HG03135 (cell line): ENCODE results near the gene PIK3CB.
"Not testable (repeated sequence)": the region's sequence is repeated elsewhere in the genome, so short reads cannot be mapped to it uniquely, and the experiment has no call there.

Source experiments
- ATAC-seq: cut with Tn5 transposase; IDR thresholded peaks from one replicate; pipeline ENCODE4 v1.9.1; 2021; ENCODE audit warnings: mild to moderate bottlenecking, moderate library complexity; ENCODE audit not compliant: unreplicated experiment

The PIK3CB gene

GRCh38 chr3:138809500-138810256, 25.1 kb downstream of the PIK3CB start:
- ATAC-seq = no peak

GRCh38 chr3:138806376-138807080, 28.2 kb downstream of the PIK3CB start:
- ATAC-seq = no peak

- ATAC-seq = no peak
Measured at GRCh38 chr3:138803006-138803653, 31.6 kb downstream of the PIK3CB start.

GRCh38 chr3:138802223-138802622, 32.5 kb downstream of the PIK3CB start:
- not testable (repeated sequence) for ATAC-seq

GRCh38 chr3:138801792-138802191, 32.9 kb downstream of the PIK3CB start:
- no peak for ATAC-seq

- ATAC-seq = no peak
Measured at GRCh38 chr3:138800248-138800647, 34.5 kb downstream of the PIK3CB start.

- no peak for ATAC-seq
Measured at GRCh38 chr3:138799822-138800221, 34.9 kb downstream of the PIK3CB start.

- ATAC-seq = no peak
Measured at GRCh38 chr3:138797508-138798038, 37.2 kb downstream of the PIK3CB start.

GRCh38 chr3:138796761-138797160, 38.0 kb downstream of the PIK3CB start:
- ATAC-seq = no peak

GRCh38 chr3:138786788-138787271, 47.9 kb downstream of the PIK3CB start:
- no peak for ATAC-seq

- no peak for ATAC-seq
Measured at GRCh38 chr3:138785951-138786350, 48.8 kb downstream of the PIK3CB start.

GRCh38 chr3:138785362-138785857, 49.3 kb downstream of the PIK3CB start:
- ATAC-seq = not testable (repeated sequence)

GRCh38 chr3:138782755-138783154, 52.0 kb downstream of the PIK3CB start:
- no peak for ATAC-seq

GRCh38 chr3:138781012-138781470, 53.7 kb downstream of the PIK3CB start:
- ATAC-seq = peak; percentile 59

GRCh38 chr3:138778643-138779042, 56.1 kb downstream of the PIK3CB start:
- no peak for ATAC-seq

- no peak for ATAC-seq
Measured at GRCh38 chr3:138776961-138777360, 57.8 kb downstream of the PIK3CB start.

GRCh38 chr3:138775254-138775595, 59.5 kb downstream of the PIK3CB start:
- no peak for ATAC-seq

GRCh38 chr3:138774529-138775253, 60.0 kb downstream of the PIK3CB start:
- peak; percentile 77 for ATAC-seq

GRCh38 chr3:138771585-138771984, 63.1 kb downstream of the PIK3CB start:
- ATAC-seq = no peak

GRCh38 chr3:138769616-138770015, 65.1 kb downstream of the PIK3CB start:
- no peak for ATAC-seq

GRCh38 chr3:138768946-138769345, 65.8 kb downstream of the PIK3CB start:
- ATAC-seq = no peak
